ENCODE measurements around the gene TSPOAP1.

The TSPOAP1 gene

GRCh38 chr17:58329810-58330537, 1.4 kb upstream of the TSPOAP1 start:
- DNase-seq (ENCODE audit: low read depth): no peak

- no peak for DNase-seq (ENCODE audit: low read depth)
Observed at GRCh38 chr17:58329035-58329809, 627 bp upstream of the TSPOAP1 start.

- no peak for DNase-seq (ENCODE audit: low read depth)
Observed at GRCh38 chr17:58327363-58328194, 1.0 kb downstream of the TSPOAP1 start.

- no peak for DNase-seq (ENCODE audit: low read depth)
Observed at GRCh38 chr17:58326609-58327362, 1.8 kb downstream of the TSPOAP1 start.

GRCh38 chr17:58325976-58326468, 2.6 kb downstream of the TSPOAP1 start:
- no peak for DNase-seq (ENCODE audit: low read depth)

GRCh38 chr17:58325289-58325726, 3.3 kb downstream of the TSPOAP1 start:
- no peak for DNase-seq (ENCODE audit: low read depth)

GRCh38 chr17:58324409-58325288, 3.9 kb downstream of the TSPOAP1 start:
- no peak for DNase-seq (ENCODE audit: low read depth)

GRCh38 chr17:58324056-58324408, 4.6 kb downstream of the TSPOAP1 start:
- no peak for DNase-seq (ENCODE audit: low read depth)

GRCh38 chr17:58323366-58324055, 5.1 kb downstream of the TSPOAP1 start:
- no peak for DNase-seq (ENCODE audit: low read depth)

GRCh38 chr17:58322581-58323185, 5.9 kb downstream of the TSPOAP1 start:
- DNase-seq (ENCODE audit: low read depth): no peak

- no peak for DNase-seq (ENCODE audit: low read depth)
Observed at GRCh38 chr17:58321571-58322525, 6.7 kb downstream of the TSPOAP1 start.

GRCh38 chr17:58320570-58321323, 7.8 kb downstream of the TSPOAP1 start:
- DNase-seq (ENCODE audit: low read depth): no peak

GRCh38 chr17:58320163-58320558, 8.4 kb downstream of the TSPOAP1 start:
- no peak for DNase-seq (ENCODE audit: low read depth)

- DNase-seq (ENCODE audit: low read depth): no peak
Observed at GRCh38 chr17:58319173-58320162, 9.1 kb downstream of the TSPOAP1 start.

- DNase-seq (ENCODE audit: low read depth): no peak
Observed at GRCh38 chr17:58318627-58319172, 9.9 kb downstream of the TSPOAP1 start.

- DNase-seq (ENCODE audit: low read depth): no peak
Observed at GRCh38 chr17:58318065-58318481, 10.5 kb downstream of the TSPOAP1 start.
